ENCODE measurements around the gene NFKBIL1. TPM values are rescaled to one million over a fixed set of nuclear protein-coding genes. Genes with fewer than 3 reads are reported as not detected.
"Not testable (repeated sequence)": the region's sequence is repeated elsewhere in the genome, so short reads cannot be mapped to it uniquely, and the experiment has no call there.

Gene NFKBIL1
- total RNA-seq, 3 donors from 2014 or later (not counting 1 experiment from before 2014, with no cell fraction given) = 8.1 to 10.9 (median 10.7) TPM

DNA sequence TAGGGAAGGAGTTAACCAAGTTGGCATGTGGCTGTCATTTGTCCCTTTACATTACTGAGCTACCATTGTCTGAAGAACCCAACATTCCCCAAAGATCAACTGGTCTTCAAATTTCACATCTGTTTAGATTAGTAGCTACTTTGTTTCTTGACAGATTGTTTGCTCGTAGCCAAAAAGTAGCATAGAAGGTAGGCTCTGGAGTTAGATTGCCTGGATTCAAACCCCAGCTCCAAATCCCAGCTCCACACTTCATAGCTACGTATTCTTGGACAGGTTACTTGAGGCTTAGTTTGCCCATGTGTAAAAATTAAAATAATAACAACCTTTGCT lies 1.1 kb downstream of the NFKBIL1 start:
- H3K36me3 ChIP-seq (ENCODE audit: control insufficient read depth, insufficient read depth, low read length) = no peaks in the 10 kb centered on the region
- H3K4me3 ChIP-seq (ENCODE audit: low read length) = no peak overlapping the region
- Mint-ChIP-seq H3K9me3 (no peaks in the 10 kb centered on the region), H3K36me3 (no peaks in the 10 kb centered on the region), H3K27ac (peak overlapping the region; percentile 90 to 97), H3K4me3 (peak overlapping the region; percentile 45), H3K4me1 (peaks cover 30 to 37% of the 10 kb centered on the region in 2 donors), H3K27me3 (ENCODE audit: low read depth in 2 of 2) (no peaks in the 10 kb centered on the region)
- H3K27me3 ChIP-seq (ENCODE audit: control insufficient read depth, insufficient read depth, low read length) = no peaks in the 10 kb centered on the region
- H3K9me3 ChIP-seq (ENCODE audit: control insufficient read depth, insufficient read depth, low read length) = no peaks in the 10 kb centered on the region
- peaks cover 33% of the 10 kb centered on the region for H3K4me1 ChIP-seq (ENCODE audit: control insufficient read depth, insufficient read depth, low read length)
- TF ChIP-seq, protein P1, sequence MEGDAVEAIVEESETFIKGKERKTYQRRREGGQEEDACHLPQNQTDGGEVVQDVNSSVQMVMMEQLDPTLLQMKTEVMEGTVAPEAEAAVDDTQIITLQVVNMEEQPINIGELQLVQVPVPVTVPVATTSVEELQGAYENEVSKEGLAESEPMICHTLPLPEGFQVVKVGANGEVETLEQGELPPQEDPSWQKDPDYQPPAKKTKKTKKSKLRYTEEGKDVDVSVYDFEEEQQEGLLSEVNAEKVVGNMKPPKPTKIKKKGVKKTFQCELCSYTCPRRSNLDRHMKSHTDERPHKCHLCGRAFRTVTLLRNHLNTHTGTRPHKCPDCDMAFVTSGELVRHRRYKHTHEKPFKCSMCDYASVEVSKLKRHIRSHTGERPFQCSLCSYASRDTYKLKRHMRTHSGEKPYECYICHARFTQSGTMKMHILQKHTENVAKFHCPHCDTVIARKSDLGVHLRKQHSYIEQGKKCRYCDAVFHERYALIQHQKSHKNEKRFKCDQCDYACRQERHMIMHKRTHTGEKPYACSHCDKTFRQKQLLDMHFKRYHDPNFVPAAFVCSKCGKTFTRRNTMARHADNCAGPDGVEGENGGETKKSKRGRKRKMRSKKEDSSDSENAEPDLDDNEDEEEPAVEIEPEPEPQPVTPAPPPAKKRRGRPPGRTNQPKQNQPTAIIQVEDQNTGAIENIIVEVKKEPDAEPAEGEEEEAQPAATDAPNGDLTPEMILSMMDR (IDR thresholded peaks at IDR 0.05) = no peak
- 100% methylated on average over 2 of the region's 2 CpGs for WGBS (ENCODE audit: insufficient coverage)
- peak overlapping the region; percentile 87 for H3K27ac ChIP-seq (ENCODE audit: low read length)
- ATAC-seq = no peak
- intact Hi-C loops (cut with micrococcal nuclease) = loop anchor here (10.0 kb wide), 1 partner anchor 186 kb away; the partner anchor contains the start of gene CLIC1
- DNase-seq = no peak

DNA sequence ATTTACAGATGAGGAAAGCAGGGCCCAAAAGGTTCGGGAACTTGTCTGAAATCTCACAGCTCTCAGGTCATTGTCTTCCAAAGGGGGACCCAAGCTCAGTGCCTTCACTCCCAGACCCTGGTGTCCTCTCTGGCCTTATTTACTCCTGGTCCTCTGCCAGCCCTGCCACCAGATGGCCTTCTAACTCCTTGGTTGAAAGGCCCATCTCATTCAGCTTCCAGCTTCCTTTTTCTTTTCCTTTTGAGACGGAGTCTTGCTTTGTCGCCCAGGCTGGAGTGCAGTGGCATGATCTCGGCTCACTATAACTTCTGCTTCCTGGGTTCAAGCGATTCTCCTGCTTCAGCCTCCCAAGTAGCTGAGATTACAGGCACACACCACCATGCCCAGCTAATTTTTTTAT lies 4.0 kb downstream of the NFKBIL1 start:
- H3K27ac ChIP-seq (ENCODE audit: low read length); H3K9me3 ChIP-seq (ENCODE audit: control insufficient read depth, insufficient read depth, low read length); H3K4me3 ChIP-seq (ENCODE audit: low read length); H3K36me3 Mint-ChIP-seq; H3K27me3 Mint-ChIP-seq (ENCODE audit: low read depth in 2 of 2); H3K36me3 ChIP-seq (ENCODE audit: control insufficient read depth, insufficient read depth, low read length); H3K9me3 Mint-ChIP-seq; H3K27me3 ChIP-seq (ENCODE audit: control insufficient read depth, insufficient read depth, low read length): not testable (repeated sequence)
- ATAC-seq (peak; percentile 40 to 63 (median 41)), DNase-seq (peak; percentile 57 to 86)
- Mint-ChIP-seq H3K4me1 (peaks cover 28 to 39% of the 10 kb centered on the region in 2 donors), H3K4me3 (peak overlapping the region; percentile 6), H3K27ac (peak overlapping the region; percentile 38 to 80)
- TF ChIP-seq, protein P1 (IDR thresholded peaks at IDR 0.05) = peak; percentile 66
- WGBS (ENCODE audit: insufficient coverage) = 11% methylated on average over 5 of the region's 5 CpGs
- H3K4me1 ChIP-seq (ENCODE audit: control insufficient read depth, insufficient read depth, low read length) = peaks cover 38% of the 10 kb centered on the region
- intact Hi-C loops (cut with micrococcal nuclease) = loop anchor here (1.0 kb wide), 1 partner anchor 47 kb away; no protein-coding TSS in a partner anchor

DNA sequence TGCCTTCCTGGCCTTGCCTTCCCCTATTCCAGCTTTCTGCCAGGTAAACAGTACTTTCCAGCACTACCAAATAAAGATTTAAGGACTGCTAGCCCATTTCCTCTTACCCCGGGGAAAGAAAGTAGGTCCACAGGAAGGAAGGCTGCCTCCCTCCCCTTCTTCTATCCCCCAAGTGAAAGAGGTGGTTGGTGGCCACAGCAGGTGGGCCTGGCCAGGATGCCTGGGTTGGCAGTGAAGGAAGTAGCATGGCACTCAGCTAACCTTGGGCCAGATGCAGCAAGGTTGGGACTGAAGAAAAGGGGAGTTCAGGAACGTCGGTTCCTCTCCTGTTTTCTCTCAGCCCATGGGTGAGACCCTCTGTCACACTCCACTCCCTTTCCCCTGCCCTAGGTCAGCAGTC lies 8.9 kb downstream of the NFKBIL1 start:
- Histone ChIP-seq H3K27me3 (ENCODE audit: control insufficient read depth, insufficient read depth, low read length) (no peaks in the 10 kb centered on the region), H3K27ac (ENCODE audit: low read length) (no peak overlapping the region), H3K4me3 (ENCODE audit: low read length) (no peak overlapping the region), H3K9me3 (ENCODE audit: control insufficient read depth, insufficient read depth, low read length) (no peaks in the 10 kb centered on the region), H3K36me3 (ENCODE audit: control insufficient read depth, insufficient read depth, low read length) (no peaks in the 10 kb centered on the region), H3K4me1 (ENCODE audit: control insufficient read depth, insufficient read depth, low read length) (peaks cover 60% of the 10 kb centered on the region)
- intact Hi-C loops (cut with micrococcal nuclease) = loop anchor here (5.0 kb wide), 1 partner anchor 106 kb away; the partner anchor contains the start of genes C6orf47 and GPANK1
- no peak for ATAC-seq
- TF ChIP-seq, protein P1 (IDR thresholded peaks at IDR 0.05) = no peak
- 31% methylated on average over 2 of the region's 3 CpGs for whole genome bisulfite sequencing (ENCODE audit: insufficient coverage)
- Mint-ChIP-seq H3K4me1 (peaks cover 40 to 49% of the 10 kb centered on the region in 2 donors), H3K27ac (peak overlapping the region in 1 of 2 donors; percentile 65), H3K36me3 (no peaks in the 10 kb centered on the region), H3K9me3 (no peaks in the 10 kb centered on the region), H3K27me3 (ENCODE audit: low read depth in 2 of 2) (no peaks in the 10 kb centered on the region), H3K4me3 (no peak overlapping the region)
- DNase-seq = peak in 1 of 2 donors; percentile 34

Measured in natural killer cell (primary cell).